ENCODE results near the gene HDLBP. TPM values are rescaled to one million over a fixed set of nuclear protein-coding genes. Genes with fewer than 3 reads are reported as not detected.
A peak's percentile ranks its signal among the peaks of the same experiment; 100 is the strongest.

Gene HDLBP
- total RNA-seq, 2 experiments from 2014 or later, result 170 to 176 TPM

DNA sequence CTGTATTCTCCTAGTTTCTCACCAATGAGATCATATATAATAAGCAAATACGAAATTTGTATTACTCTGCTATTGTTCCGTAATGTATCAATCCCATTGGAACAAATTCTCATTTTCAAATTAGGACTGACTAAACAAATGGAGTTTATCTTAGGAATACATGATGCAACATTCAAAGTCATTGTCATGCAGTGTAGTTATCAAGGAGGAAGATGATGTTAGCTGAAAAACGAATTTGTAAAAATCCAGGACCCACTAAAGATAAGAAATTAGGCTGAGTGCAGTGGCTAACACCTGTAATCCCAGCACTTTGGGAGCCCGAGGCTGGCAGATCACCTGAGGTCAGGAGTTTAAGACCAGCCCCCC is 15.1 kb upstream of the HDLBP start:
- no peak for DNase-seq (ENCODE audit: low spot score)
- no peak for TF ChIP-seq EZH2phosphoT487 (IDR thresholded peaks at IDR 0.05; ENCODE audit: borderline replicate concordance, low read depth, low read length)
- intact Hi-C loops (cut with micrococcal nuclease; ENCODE audit: unreplicated experiment), result no loop called here
- POLR2A ChIA-PET, result no interaction called here
- Histone ChIP-seq H2AFZ (ENCODE audit: low read length) (no peak overlapping the region), H3K9me2 (ENCODE audit: insufficient read depth, low read length) (no peaks in the 10 kb centered on the region), H4K20me1 (ENCODE audit: insufficient read depth, low read length) (peaks cover 40% of the 10 kb centered on the region), H3K9me3 (ENCODE audit: low read length) (no peaks in the 10 kb centered on the region), H3K36me3 (ENCODE audit: insufficient read depth, low read length) (peaks cover 83% of the 10 kb centered on the region), H3K4me3 (ENCODE audit: low read depth, low read length, poor library complexity, severe bottlenecking) (no peak overlapping the region), H3K79me2 (ENCODE audit: insufficient read depth, low read depth, low read length) (peaks cover 6% of the 10 kb centered on the region; the same call in 1 of the 2 replicates), H3K4me2 (ENCODE audit: low read length) (no peak overlapping the region), H3K27ac (ENCODE audit: low read depth, low read length, poor library complexity, severe bottlenecking) (no peak overlapping the region), H3K4me1 (ENCODE audit: insufficient read depth, low read length, poor library complexity, severe bottlenecking) (peaks cover 10% of the 10 kb centered on the region)
- no TSS peak for BruUV-seq (replicated peaks)
- CTCF ChIA-PET (ENCODE audit: unreplicated experiment), result no interaction called here

GRCh38 chr2:241329669-241330615 is 14.5 kb upstream of the HDLBP start:
- Histone ChIP-seq H3K4me2 (ENCODE audit: low read length) (no peak overlapping the region), H3K36me3 (ENCODE audit: insufficient read depth, low read length) (peaks cover 83% of the 10 kb centered on the region), H3K4me3 (ENCODE audit: low read depth, low read length, poor library complexity, severe bottlenecking) (no peak overlapping the region), H3K4me1 (ENCODE audit: insufficient read depth, low read length, poor library complexity, severe bottlenecking) (peaks cover 6% of the 10 kb centered on the region), H2AFZ (ENCODE audit: low read length) (no peak overlapping the region), H4K20me1 (ENCODE audit: insufficient read depth, low read length) (peaks cover 40% of the 10 kb centered on the region), H3K9me2 (ENCODE audit: insufficient read depth, low read length) (no peaks in the 10 kb centered on the region), H3K27ac (ENCODE audit: low read depth, low read length, poor library complexity, severe bottlenecking) (no peak overlapping the region), H3K79me2 (ENCODE audit: insufficient read depth, low read depth, low read length) (peaks cover 13% of the 10 kb centered on the region; the same call in 1 of the 2 replicates), H3K9me3 (ENCODE audit: low read length) (no peaks in the 10 kb centered on the region)
- no TSS peak for BruUV-seq (replicated peaks)
- TF ChIP-seq EZH2phosphoT487 (IDR thresholded peaks at IDR 0.05; ENCODE audit: borderline replicate concordance, low read depth, low read length), result no peak
- TF ChIP-seq, protein P1, sequence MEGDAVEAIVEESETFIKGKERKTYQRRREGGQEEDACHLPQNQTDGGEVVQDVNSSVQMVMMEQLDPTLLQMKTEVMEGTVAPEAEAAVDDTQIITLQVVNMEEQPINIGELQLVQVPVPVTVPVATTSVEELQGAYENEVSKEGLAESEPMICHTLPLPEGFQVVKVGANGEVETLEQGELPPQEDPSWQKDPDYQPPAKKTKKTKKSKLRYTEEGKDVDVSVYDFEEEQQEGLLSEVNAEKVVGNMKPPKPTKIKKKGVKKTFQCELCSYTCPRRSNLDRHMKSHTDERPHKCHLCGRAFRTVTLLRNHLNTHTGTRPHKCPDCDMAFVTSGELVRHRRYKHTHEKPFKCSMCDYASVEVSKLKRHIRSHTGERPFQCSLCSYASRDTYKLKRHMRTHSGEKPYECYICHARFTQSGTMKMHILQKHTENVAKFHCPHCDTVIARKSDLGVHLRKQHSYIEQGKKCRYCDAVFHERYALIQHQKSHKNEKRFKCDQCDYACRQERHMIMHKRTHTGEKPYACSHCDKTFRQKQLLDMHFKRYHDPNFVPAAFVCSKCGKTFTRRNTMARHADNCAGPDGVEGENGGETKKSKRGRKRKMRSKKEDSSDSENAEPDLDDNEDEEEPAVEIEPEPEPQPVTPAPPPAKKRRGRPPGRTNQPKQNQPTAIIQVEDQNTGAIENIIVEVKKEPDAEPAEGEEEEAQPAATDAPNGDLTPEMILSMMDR (conservative IDR thresholded peaks at IDR 0.05; ENCODE audit: low read length), result no peak
- POLR2A ChIA-PET, result no interaction called here
- CTCF ChIA-PET (ENCODE audit: unreplicated experiment), result no interaction called here
- no peak for DNase-seq (ENCODE audit: low spot score)
- intact Hi-C loops (cut with micrococcal nuclease; ENCODE audit: unreplicated experiment), result no loop called here

DNA sequence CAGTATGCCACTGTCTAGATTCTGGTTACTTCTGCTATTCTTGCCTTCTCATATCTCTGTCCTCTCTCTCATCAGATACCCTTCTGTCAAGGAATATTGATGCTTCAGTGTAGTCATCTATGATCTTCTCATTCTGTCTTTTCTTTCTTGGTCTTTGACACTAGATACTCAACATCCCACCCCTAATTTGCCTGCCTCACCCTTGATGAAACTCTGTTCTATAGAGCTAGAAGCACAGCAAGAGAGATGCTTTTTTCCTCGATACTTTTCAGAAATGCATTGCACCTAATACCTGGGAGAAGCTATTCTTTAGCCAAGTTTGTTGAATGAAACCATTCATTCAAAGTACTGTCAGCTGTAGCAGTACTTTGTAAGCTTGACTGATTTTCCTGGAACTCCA is 9.8 kb upstream of the HDLBP start:
- Histone ChIP-seq H3K4me3 (ENCODE audit: low read depth, low read length, poor library complexity, severe bottlenecking) (no peak overlapping the region), H3K4me1 (ENCODE audit: insufficient read depth, low read length, poor library complexity, severe bottlenecking) (peaks cover 49% of the 10 kb centered on the region), H3K36me3 (ENCODE audit: insufficient read depth, low read length) (peaks cover 92% of the 10 kb centered on the region), H3K79me2 (ENCODE audit: insufficient read depth, low read depth, low read length) (peaks cover 59% of the 10 kb centered on the region), H3K27ac (ENCODE audit: low read depth, low read length, poor library complexity, severe bottlenecking) (no peak overlapping the region), H3K9me2 (ENCODE audit: insufficient read depth, low read length) (no peaks in the 10 kb centered on the region), H3K9me3 (ENCODE audit: low read length) (no peaks in the 10 kb centered on the region), H4K20me1 (ENCODE audit: insufficient read depth, low read length) (peaks cover 38% of the 10 kb centered on the region), H3K4me2 (ENCODE audit: low read length) (peak overlapping the region; percentile 35; the same call in 1 of the 2 replicates), H2AFZ (ENCODE audit: low read length) (no peak overlapping the region)
- TF ChIP-seq, protein P1 (conservative IDR thresholded peaks at IDR 0.05; ENCODE audit: low read length), result no peak
- TF ChIP-seq EZH2phosphoT487 (IDR thresholded peaks at IDR 0.05; ENCODE audit: borderline replicate concordance, low read depth, low read length), result no peak
- DNase-seq (ENCODE audit: low spot score), result no peak
- intact Hi-C loops (cut with micrococcal nuclease; ENCODE audit: unreplicated experiment), result no loop called here
- BruUV-seq (replicated peaks), result no TSS peak
- ChIA-PET POLR2A (no interaction called here), CTCF (ENCODE audit: unreplicated experiment) (no interaction called here)
